OCI-LY1 (cell line): ENCODE results near the gene AGPAT3.

Experiments used
- H2AFZ ChIP-seq: fragments of 200-600 bp; sonication (generic), shearing (Covaris generic); 2 replicates; pipeline ENCODE4 v1.6.0; 2014; ENCODE audit warnings: antibody characterized with exemption, mild to moderate bottlenecking, low read length
- H3F3A ChIP-seq: fragments of 200-600 bp; sonication (generic), shearing (Covaris generic); 2 replicates; pipeline ENCODE4 v1.6.0; 2014; ENCODE audit warnings: mild to moderate bottlenecking, antibody characterized with exemption, low read length, moderate library complexity; ENCODE audit not compliant: insufficient read depth
- H3K27ac ChIP-seq: fragments of 200-600 bp; sonication (generic); 2 replicates; pipeline ENCODE4 v1.5.1; 2014; ENCODE audit warnings: low read length, mixed run types, mild to moderate bottlenecking, low read depth; ENCODE audit not compliant: poor library complexity, severe bottlenecking
- H3K27me3 ChIP-seq: fragments of 200-600 bp; sonication (generic); 2 replicates; pipeline ENCODE4 v1.6.0; 2014; ENCODE audit warnings: antibody characterized with exemption, mild to moderate bottlenecking, low read length, moderate library complexity; ENCODE audit not compliant: insufficient read depth
- H3K36me3 ChIP-seq: fragments of 200-600 bp; sonication (generic); 2 replicates; pipeline ENCODE4 v1.6.1; 2014; ENCODE audit warnings: mild to moderate bottlenecking, antibody characterized with exemption, low read length, moderate library complexity, mixed read lengths; ENCODE audit not compliant: insufficient read depth
- H3K4me1 ChIP-seq: fragments of 200-600 bp; sonication (generic); 2 replicates; pipeline ENCODE4 v1.5.1; 2014; ENCODE audit warnings: mild to moderate bottlenecking, low read length, moderate library complexity; ENCODE audit not compliant: insufficient read depth, severe bottlenecking
- H3K4me2 ChIP-seq: fragments of 200-600 bp; sonication (generic), shearing (Covaris generic); 2 replicates; pipeline ENCODE4 v1.6.1; 2014; ENCODE audit warnings: low read length
- H3K4me3 ChIP-seq: fragments of 200-600 bp; sonication (generic); 2 replicates; pipeline ENCODE4 v1.5.1; 2014; ENCODE audit warnings: low read length, low read depth, mild to moderate bottlenecking, mixed read lengths; ENCODE audit not compliant: poor library complexity, severe bottlenecking
- H3K79me2 ChIP-seq: fragments of 200-600 bp; shearing (Covaris generic); 2 replicates; pipeline ENCODE4 v1.6.1; 2016; ENCODE audit warnings: mixed run types, low read length, mixed read lengths; ENCODE audit not compliant: insufficient read depth
- H3K9ac ChIP-seq: fragments of 200-600 bp; sonication (generic), shearing (Covaris generic); 2 replicates; pipeline ENCODE4 v1.6.1; 2014; ENCODE audit warnings: mild to moderate bottlenecking, low read length, mixed read lengths
- H3K9me2 ChIP-seq: fragments of 200-600 bp; sonication (generic), shearing (Covaris generic); 2 replicates; pipeline ENCODE4 v1.6.1; 2014; ENCODE audit warnings: low read depth, mild to moderate bottlenecking, low read length, mixed read lengths
- H3K9me3 ChIP-seq: fragments of 200-600 bp; shearing (Covaris generic); 2 replicates; pipeline ENCODE4 v1.6.1; 2014; ENCODE audit warnings: low read length, mixed read lengths
- H4K20me1 ChIP-seq: fragments of 200-600 bp; sonication (generic), shearing (Covaris generic); 2 replicates; pipeline ENCODE4 v1.6.0; 2016; ENCODE audit warnings: mild to moderate bottlenecking, low read length; ENCODE audit not compliant: insufficient read depth
- EZH2 ChIP-seq: fragments of 200-600 bp; sonication (generic), shearing (Covaris generic); IDR thresholded peaks from 2 replicates; pipeline ENCODE4 v1.8.0; 2017; ENCODE audit warnings: borderline replicate concordance, mixed run types, mild to moderate bottlenecking, antibody characterized with exemption, low read length, moderate library complexity, mixed read lengths
- TF ChIP-seq, protein P1 (sequence below): fragments of 200-600 bp; sonication (generic), shearing (Covaris generic); IDR thresholded peaks from 2 replicates; pipeline ENCODE4 v1.5.1; 2017; ENCODE audit warnings: mild to moderate bottlenecking, antibody characterized with exemption, low read length, moderate library complexity, mixed read lengths

Gene AGPAT3

DNA sequence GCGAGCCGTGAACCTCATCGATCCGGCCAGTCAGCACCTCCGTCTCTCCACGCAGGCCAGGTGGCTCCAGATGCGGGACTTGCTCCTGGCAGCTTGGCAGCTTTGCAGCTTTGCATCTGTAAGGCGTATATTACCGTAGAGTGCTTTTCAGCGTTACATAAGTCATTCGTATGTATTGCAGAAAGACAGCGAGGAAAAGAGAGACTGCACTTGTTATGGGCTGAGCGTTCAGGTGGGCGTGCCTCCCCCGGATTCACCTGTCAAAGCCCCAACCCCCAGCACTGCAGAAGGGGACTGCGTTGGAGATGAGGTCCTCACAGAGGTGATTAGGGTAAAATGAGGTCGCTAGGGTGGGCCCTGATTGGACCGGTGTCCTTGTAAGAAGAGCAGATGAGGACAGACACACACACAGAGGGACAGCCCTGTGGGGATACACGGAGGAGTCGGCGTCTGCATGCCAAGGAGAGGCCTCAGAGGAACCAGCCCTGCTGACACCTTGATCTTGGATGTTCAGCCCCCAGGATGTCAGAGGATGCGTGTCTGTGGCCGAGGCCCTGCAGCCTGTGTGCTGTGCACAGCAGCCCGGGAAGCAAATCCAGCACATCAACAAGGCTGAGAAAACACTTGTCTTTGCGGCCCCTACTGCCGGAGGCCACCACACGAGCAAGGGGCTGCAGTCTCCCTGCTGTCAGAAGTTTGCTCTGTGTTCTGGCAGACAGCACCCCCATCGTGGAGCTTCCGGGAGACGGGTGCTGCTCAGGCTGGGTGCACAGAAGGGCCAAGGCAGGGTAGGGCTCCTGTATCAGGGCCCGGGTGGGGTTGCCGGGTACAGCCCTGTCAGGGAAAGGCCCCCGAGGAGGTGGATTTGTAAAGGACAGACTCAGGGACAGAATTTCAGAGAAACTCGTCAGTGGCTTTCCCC lies 10.9 kb upstream of the AGPAT3 start:
- Histone ChIP-seq H2AFZ (no peak overlapping the region), H3K4me2 (no peak overlapping the region), H4K20me1 (no peaks in the 10 kb centered on the region), H3K4me3 (no peak overlapping the region), H3K4me1 (peaks cover 11% of the 10 kb centered on the region), H3K9me2 (no peaks in the 10 kb centered on the region), H3K27me3 (peaks cover 19% of the 10 kb centered on the region; the same call in 1 of the 2 replicates), H3K27ac (no peak overlapping the region), H3K9me3 (peaks cover 7% of the 10 kb centered on the region; the same call in 1 of the 2 replicates), H3K79me2 (no peaks in the 10 kb centered on the region), H3K9ac (no peak overlapping the region), H3F3A (no peaks in the 10 kb centered on the region), H3K36me3 (no peaks in the 10 kb centered on the region; the same call in 1 of the 2 replicates)
- no peak for TF ChIP-seq EZH2
- TF ChIP-seq, protein P1, sequence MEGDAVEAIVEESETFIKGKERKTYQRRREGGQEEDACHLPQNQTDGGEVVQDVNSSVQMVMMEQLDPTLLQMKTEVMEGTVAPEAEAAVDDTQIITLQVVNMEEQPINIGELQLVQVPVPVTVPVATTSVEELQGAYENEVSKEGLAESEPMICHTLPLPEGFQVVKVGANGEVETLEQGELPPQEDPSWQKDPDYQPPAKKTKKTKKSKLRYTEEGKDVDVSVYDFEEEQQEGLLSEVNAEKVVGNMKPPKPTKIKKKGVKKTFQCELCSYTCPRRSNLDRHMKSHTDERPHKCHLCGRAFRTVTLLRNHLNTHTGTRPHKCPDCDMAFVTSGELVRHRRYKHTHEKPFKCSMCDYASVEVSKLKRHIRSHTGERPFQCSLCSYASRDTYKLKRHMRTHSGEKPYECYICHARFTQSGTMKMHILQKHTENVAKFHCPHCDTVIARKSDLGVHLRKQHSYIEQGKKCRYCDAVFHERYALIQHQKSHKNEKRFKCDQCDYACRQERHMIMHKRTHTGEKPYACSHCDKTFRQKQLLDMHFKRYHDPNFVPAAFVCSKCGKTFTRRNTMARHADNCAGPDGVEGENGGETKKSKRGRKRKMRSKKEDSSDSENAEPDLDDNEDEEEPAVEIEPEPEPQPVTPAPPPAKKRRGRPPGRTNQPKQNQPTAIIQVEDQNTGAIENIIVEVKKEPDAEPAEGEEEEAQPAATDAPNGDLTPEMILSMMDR = no peak

DNA sequence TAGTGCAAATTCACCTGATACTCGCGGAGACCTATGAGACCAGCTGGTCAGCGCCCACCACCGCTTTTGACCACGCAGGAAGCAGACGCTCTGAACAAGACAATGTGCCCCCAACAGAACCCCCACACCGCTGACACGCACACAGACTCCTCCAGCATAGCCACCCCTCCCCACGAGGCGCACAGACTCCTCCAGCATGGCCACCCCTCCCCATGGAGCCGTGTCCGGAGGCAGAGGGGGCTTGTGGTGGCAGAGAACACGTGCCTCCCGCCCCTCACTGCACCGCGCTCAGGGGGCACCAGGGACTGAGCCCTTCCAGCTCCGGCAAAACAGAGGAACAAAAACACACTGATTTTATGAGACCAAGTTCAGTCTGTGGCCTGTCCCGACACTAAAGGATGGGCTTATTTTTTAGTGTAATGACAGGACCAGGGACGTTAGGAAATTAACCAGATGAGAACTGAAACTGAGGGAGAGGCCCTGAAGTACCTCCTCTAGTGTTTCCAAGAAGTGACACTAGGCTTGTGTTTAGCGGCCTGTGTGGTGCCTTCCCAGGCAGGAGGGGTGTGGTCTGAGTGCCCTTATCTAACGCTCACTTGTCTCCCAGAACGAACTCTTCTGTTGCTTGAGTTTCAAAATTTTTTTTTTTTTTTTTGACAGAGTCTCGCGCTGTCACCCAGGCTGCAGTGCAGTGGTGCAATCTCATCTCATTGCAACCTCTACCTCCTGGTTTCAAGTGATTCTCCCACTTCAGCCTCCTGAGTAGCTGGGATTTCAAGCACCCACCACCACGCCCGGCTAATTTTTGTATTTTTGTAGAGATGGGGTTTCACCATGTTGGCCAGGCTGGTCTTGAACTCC lies 10.0 kb upstream of the AGPAT3 start:
- H3K4me3 ChIP-seq = no peak overlapping the region
- H3K9me3 ChIP-seq = peaks cover 7% of the 10 kb centered on the region; the same call in 1 of the 2 replicates
- H3K9me2 ChIP-seq = no peaks in the 10 kb centered on the region
- no peak overlapping the region for H2AFZ ChIP-seq
- H3K27me3 ChIP-seq = peaks cover 15% of the 10 kb centered on the region; the same call in 1 of the 2 replicates
- no peaks in the 10 kb centered on the region for H3F3A ChIP-seq
- no peak for TF ChIP-seq EZH2
- TF ChIP-seq, protein P1 = no peak
- H3K4me2 ChIP-seq = peak overlapping the region; percentile 25; the same call in 1 of the 2 replicates
- H3K36me3 ChIP-seq = no peaks in the 10 kb centered on the region; the same call in 1 of the 2 replicates
- peaks cover 12% of the 10 kb centered on the region for H3K4me1 ChIP-seq
- H3K9ac ChIP-seq = no peak overlapping the region
- no peaks in the 10 kb centered on the region for H4K20me1 ChIP-seq
- no peaks in the 10 kb centered on the region for H3K79me2 ChIP-seq
- no peak overlapping the region for H3K27ac ChIP-seq

DNA sequence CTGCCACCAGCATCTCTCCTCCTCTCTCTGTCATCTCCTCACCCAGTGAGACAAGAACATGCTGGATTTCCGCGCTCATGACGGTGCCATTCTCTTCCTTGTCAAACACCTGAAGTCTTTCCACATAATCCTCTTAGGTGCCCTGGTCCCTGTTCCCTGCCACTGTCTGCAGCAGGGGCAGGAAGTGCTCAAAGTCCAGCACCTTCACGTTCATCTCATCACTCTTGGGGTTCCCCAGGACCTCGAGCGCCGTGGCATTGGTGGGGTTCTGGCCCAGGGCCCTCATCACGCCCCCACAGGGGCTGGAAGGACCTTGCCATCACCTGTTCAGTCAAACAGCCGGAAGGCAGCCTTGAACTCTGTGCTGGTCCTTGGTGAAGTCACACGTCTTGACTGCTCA lies 9.1 kb upstream of the AGPAT3 start:
- Histone ChIP-seq H3K9ac (no peak overlapping the region), H3K9me2 (no peaks in the 10 kb centered on the region), H3K36me3 (no peaks in the 10 kb centered on the region; the same call in 1 of the 2 replicates), H3K27ac (no peak overlapping the region), H3K79me2 (no peaks in the 10 kb centered on the region), H3K4me2 (no peak overlapping the region), H3F3A (no peaks in the 10 kb centered on the region), H3K4me3 (no peak overlapping the region), H2AFZ (no peak overlapping the region), H3K4me1 (peaks cover 22% of the 10 kb centered on the region), H4K20me1 (no peaks in the 10 kb centered on the region), H3K9me3 (peaks cover 3% of the 10 kb centered on the region; the same call in 1 of the 2 replicates), H3K27me3 (peaks cover 10% of the 10 kb centered on the region; the same call in 1 of the 2 replicates)
- TF ChIP-seq, protein P1 = no peak
- TF ChIP-seq EZH2 = no peak
